Uterus (tissue), 2 donors: Measurements from ENCODE around the gene HS6ST3.

Source experiments
- CTCF ChIP-seq, 4 experiments: fragments of 200-600 bp in 2 of 4; fragments of 450-650 bp in 2 of 4; sonication (generic) in 2 of 4; IDR thresholded peaks; one replicate each; pipeline ENCODE4 v1.5.1; 2016 to 2019; ENCODE audit warnings: antibody characterized with exemption in 4 of 4, mild to moderate bottlenecking in 2 of 4, moderate library complexity in 1 of 4
- POLR2A ChIP-seq, 2 donors: fragments of 450-650 bp; IDR thresholded peaks; one replicate each; pipeline ENCODE4 v1.6.1; 2016; ENCODE audit warnings: antibody characterized with exemption in 2 of 2, mild to moderate bottlenecking in 1 of 2, moderate library complexity in 1 of 2

- no peak for TF ChIP-seq POLR2A (IDR thresholded peaks at IDR 0.05)
- TF ChIP-seq CTCF (IDR thresholded peaks at IDR 0.05), result no peak
Observed at GRCh38 chr13:96858133-96858826, 768.4 kb downstream of the HS6ST3 start.
